ENCODE measurements around the gene GBX2.

- no peak for TF ChIP-seq POLR2A (IDR thresholded peaks at IDR 0.05)
- TF ChIP-seq CTCF (IDR thresholded peaks at IDR 0.05): no peak
Measured at GRCh38 chr2:236196366-236196765, 28.2 kb upstream of the GBX2 start.
